GM10266 (cell line): ENCODE measurements around the gene COL4A1.

Experiments used
- DNase-seq: peaks from one replicate; pipeline ENCODE4 v3.0.0; 2012; ENCODE audit errors: extremely low spot score
- TF ChIP-seq, protein P1 (sequence below): IDR thresholded peaks from 2 replicates; pipeline ENCODE4 v1.5.1; 2012; ENCODE audit warnings: mild to moderate bottlenecking, low read depth; ENCODE audit not compliant: control insufficient read depth, insufficient read depth; ENCODE audit errors: missing control alignments

COL4A1 gene

DNA sequence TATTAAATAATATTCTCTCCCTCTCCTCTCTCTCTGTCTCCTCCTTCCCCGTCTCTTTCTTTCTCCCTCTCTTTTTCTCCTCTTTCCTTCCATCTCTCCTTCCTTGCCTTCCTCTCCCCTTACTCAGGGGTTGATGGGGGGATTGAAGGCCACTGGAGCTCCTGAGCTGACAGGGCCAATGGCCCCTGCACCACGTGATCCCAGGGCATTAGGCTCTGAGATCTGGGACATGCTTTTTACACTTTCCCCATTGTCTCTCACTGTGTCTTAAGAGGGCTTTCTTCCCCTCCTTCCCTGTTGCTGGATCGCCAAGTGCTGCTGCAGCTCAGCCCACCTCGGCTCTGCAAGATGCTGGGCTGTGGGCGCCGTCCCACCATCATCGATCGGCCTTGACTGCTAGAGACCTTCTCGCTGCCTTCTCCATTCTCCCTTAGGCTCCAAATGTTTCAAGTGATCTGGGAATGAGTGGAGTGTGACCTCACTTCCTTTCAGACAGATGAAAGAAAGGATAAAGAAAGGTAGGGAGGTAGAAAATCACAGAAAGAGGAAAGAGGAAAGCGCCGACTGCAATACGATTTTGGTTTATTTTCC, 42.2 kb downstream of the COL4A1 start:
- DNase-seq = no peak

DNA sequence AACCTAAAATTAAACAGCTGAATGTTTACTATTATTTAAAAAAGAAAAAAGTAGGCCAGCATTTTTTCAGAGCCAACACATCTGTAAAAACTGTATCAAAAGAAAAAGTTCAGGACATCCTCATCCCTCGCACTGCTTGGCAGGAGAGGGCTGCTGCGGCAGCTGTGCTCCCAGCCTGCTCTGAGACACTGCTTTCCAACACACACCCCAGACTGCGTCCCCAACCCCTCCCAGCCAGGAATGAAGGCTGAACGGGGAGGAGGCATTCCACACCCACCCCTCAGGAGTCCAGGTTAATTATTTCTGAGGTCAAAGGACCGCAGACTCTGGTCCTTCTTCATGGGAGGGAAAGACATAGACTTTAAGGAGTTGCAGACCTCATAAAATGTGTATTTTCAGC, 43.1 kb downstream of the COL4A1 start:
- DNase-seq = no peak
- TF ChIP-seq, protein P1, sequence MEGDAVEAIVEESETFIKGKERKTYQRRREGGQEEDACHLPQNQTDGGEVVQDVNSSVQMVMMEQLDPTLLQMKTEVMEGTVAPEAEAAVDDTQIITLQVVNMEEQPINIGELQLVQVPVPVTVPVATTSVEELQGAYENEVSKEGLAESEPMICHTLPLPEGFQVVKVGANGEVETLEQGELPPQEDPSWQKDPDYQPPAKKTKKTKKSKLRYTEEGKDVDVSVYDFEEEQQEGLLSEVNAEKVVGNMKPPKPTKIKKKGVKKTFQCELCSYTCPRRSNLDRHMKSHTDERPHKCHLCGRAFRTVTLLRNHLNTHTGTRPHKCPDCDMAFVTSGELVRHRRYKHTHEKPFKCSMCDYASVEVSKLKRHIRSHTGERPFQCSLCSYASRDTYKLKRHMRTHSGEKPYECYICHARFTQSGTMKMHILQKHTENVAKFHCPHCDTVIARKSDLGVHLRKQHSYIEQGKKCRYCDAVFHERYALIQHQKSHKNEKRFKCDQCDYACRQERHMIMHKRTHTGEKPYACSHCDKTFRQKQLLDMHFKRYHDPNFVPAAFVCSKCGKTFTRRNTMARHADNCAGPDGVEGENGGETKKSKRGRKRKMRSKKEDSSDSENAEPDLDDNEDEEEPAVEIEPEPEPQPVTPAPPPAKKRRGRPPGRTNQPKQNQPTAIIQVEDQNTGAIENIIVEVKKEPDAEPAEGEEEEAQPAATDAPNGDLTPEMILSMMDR = no peak

More for the DNA sequence above, 42.2 kb downstream of the COL4A1 start:
- TF ChIP-seq, protein P1 = no peak

DNA sequence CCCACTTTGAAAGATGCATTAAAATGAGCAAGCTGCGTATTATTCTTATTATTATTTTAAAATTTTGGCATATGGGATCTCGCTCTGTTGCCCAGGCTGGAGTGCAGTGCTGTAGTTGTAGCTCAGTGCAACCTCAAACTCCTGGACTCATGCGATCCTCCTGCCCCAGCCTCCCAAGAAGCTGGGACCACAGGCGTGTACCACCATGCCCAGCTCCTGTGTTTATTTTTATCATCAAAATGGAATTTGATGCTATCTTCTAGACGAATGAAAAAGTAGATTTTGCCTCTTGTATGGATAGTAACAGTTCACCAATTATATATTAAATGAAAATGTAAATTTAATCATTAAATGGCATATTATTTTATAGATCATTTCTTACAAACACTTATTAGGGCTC, 43.6 kb downstream of the COL4A1 start:
- TF ChIP-seq, protein P1 = no peak
- no peak for DNase-seq

DNA sequence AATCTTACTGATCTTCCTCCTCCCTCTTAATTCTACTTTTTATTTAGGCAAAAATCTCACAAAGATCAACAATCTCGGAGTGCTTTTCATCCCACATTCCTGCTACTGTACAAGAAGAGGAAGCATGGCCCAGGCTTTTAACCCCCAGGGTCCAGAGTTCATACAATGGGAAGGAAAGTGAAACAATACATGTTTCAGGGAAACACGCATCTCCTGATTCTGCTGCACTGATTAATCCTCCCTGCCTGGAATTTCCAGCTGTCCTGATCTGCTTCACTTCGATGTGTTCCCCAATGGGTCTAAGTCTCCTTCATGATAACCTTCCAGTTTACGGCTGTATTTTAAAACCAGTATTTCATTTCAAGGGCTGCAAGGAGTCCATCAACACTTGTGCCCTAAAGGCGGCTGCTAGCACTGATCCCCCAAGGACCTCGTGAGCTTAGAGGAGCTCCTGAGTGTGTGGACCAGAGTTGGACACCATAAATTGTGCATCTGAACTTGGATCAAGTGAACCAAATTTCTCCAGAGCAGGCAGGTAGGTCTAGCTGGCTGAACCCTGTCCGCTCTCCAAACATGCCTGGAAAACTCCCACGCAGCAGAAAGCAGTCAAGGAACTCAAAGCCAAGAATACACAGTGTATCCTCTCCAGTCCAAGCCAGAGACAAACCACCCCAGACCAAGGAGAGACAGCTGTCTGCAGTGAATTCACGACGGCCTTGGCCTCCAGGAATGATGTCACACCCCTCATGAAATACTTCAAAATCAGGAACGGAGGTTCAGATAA, 44.3 kb downstream of the COL4A1 start:
- TF ChIP-seq, protein P1 = no peak
- DNase-seq = no peak

DNA sequence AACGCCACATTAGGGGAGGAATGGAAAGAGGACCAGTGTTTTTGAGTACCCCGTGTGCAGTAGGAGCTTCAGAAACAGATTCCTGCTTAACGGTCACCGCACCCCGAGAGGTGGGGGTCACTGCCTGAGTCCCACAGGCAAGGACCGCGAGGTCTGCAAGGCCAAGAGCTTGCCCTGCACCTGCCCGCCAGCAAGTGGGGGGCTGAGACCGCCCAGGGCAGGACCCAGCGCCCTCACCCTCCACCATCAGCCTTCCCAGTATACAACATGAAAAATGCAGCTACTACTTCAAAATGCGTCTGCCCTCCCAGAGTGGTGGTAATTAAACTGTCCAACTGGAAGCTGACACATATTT, 44.9 kb downstream of the COL4A1 start:
- no peak for DNase-seq
- TF ChIP-seq, protein P1 = no peak

DNA sequence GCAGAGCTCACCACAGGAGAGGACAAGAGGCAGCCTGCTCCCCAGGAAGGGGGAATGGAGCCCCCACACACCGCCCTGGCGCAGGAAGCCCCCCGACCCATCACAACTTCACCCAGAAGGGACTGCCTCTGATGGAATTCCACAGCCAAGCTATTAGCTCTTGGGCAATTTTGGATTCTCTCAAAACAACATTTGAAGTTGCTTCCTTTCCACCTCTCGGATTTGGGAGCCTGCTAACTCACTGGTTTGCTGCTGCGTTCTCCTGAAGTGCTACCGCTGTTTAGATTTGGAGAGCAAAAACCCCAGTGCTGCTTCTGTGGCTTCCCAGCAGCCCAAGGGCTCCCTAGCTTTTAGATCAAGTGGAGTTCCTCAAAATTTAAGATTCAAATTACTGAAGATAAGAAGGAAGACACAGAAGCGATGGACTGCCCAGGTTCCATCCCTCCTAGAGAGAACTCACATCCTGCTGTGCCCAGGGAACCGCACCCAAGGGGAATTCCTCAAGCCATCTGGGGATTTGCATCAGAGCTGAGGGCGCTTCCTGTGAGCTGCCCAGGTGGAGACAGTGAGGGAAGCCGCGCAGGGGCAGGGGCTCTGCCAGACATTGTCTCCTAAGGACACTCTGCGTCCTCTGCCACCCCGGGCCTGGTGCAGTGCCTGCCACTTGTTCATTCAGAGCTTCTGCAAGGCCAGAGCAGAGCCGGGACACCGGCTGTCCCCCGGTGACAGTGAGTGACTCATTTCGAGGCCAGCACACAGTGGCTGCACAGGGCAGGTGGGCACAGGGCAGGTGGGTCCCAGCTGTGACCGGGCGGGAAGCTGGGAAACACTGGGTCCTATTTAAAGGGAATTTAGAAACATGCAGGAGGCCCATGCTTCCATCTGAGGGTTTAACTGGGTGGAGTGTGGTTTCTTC, 45.5 kb downstream of the COL4A1 start:
- DNase-seq = no peak

More for the DNA sequence above, 45.5 kb downstream of the COL4A1 start:
- TF ChIP-seq, protein P1 = no peak
